ENCODE measurements around the gene RIPPLY3. TPM values are rescaled to one million over a fixed set of nuclear protein-coding genes. Genes with fewer than 3 reads are reported as not detected.

RIPPLY3 gene
- total and polyA plus RNA-seq, 4 donors, result 0.08 to 0.21 (median 0.13) TPM; not detected in 1

DNA sequence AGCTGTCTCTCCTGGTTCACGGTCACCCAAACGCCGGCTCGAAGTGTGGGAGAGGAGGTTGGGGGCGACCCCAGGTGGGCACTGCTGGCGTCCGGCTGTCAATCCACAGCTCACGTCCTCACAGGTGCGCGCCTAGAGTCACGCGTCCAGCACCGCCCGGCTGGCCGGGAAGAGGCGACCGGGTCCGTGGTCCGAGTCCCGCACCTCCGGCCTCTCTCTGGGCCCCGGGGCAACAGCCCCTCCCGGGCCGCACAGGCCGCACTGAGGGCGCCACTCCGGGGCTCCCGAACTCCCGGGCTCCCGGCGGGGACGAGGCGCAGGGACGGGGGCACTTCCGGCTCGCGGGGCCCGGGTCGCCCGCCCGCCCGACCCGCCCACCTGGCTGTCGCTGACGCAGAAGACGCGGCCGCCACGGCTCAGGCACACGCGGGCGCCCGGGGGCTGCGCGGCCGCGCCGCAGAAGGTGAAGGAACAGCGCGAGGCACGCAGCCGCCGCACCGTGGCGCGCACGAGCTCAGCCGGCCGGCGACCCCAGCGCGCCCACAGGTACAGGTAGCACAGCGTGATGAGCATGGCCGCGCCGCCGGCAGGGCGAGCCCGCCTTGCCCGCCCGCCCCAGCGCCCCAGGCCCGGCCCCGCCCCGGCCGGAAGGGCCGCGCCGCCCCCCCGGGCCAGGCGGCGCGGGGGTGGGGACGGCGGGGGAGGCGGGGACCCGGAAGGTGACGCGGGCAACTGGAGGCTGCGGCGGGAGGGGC lies 40.3 kb upstream of the RIPPLY3 start, which contains the start of gene HLCS (continued):
- no peak for TF ChIP-seq FOXA2 (IDR thresholded peaks at IDR 0.05)

DNA sequence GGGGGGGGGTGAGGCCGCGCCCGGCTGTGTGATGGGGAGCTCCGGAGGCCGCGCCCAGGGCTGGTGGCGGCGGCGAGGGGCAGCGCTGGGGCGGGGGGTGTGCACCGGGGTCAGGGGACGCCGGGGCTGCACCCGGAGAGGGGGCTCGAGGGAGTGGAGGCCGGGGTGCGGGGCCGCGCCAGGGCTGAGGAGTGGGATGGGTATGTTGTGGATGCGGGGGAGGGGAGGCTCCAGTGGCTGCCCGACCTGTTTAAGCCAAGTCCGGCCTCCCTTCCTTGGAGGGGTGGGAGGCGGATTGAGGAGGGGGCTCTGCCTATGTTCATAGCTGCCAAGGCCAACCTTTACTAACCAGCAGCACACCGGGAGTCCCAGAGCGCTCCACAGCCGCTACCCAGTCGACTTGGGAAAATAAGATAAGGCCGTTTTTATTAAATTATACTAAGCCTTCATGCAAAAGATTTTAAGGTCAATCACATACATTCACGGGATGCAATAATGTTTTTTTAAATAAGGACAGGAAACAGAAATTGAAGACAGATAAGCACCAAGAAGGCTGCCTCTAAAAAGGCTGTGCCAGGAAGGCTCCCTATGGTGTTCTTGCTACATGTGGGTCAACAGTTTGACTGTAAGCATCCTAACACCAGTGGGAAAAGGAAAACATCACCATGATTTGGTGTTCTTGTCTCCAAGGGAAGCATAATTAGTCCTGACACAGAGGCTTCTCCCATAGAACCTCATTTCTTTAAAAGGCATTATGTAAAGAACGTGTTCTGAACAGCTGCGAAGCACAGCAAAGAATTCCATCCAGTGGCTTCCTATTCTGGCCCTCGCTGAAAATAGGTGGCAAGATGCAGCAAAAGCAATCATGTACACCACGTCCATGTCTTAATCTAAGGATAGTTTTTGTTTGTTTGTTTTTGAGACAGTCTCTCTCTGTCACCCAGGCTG lies 39.4 kb upstream of the RIPPLY3 start:
- 19% methylated on average over 34 of the region's 34 CpGs for WGBS
- H3K27me3 ChIP-seq (ENCODE audit: control insufficient read depth in 4 of 4, insufficient read depth in 4 of 4, low read length in 3 of 4), result no peaks in the 10 kb centered on the region
- no peaks in the 10 kb centered on the region for H3K9me3 ChIP-seq (ENCODE audit: control insufficient read depth in 4 of 4, low read length in 3 of 4)
- H3K4me3 ChIP-seq (ENCODE audit: low read depth in 1 of 3, low read length in 3 of 3), result peak overlapping the region in 2 of 3 donors; percentile 50 to 73
- H3K36me3 ChIP-seq (ENCODE audit: control insufficient read depth in 4 of 4, insufficient read depth in 3 of 4, low read depth in 1 of 4, low read length in 3 of 4), result no peaks in the 10 kb centered on the region
- H3K9ac ChIP-seq (ENCODE audit: low read depth in 1 of 2, low read length in 2 of 2), result no peak overlapping the region
- DNase-seq (ENCODE audit: low spot score), result no peak
- TF ChIP-seq, protein P1, sequence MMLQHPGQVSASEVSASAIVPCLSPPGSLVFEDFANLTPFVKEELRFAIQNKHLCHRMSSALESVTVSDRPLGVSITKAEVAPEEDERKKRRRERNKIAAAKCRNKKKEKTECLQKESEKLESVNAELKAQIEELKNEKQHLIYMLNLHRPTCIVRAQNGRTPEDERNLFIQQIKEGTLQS (IDR thresholded peaks at IDR 0.05), result no peak
- TF ChIP-seq FOXA1 (IDR thresholded peaks at IDR 0.05), result no peak
- no peak for TF ChIP-seq YY1 (IDR thresholded peaks at IDR 0.05)
- no peak for TF ChIP-seq FOXA2 (IDR thresholded peaks at IDR 0.05)
- TF ChIP-seq, protein P2, sequence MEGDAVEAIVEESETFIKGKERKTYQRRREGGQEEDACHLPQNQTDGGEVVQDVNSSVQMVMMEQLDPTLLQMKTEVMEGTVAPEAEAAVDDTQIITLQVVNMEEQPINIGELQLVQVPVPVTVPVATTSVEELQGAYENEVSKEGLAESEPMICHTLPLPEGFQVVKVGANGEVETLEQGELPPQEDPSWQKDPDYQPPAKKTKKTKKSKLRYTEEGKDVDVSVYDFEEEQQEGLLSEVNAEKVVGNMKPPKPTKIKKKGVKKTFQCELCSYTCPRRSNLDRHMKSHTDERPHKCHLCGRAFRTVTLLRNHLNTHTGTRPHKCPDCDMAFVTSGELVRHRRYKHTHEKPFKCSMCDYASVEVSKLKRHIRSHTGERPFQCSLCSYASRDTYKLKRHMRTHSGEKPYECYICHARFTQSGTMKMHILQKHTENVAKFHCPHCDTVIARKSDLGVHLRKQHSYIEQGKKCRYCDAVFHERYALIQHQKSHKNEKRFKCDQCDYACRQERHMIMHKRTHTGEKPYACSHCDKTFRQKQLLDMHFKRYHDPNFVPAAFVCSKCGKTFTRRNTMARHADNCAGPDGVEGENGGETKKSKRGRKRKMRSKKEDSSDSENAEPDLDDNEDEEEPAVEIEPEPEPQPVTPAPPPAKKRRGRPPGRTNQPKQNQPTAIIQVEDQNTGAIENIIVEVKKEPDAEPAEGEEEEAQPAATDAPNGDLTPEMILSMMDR (IDR thresholded peaks at IDR 0.05; ENCODE audit: low read depth, low read length, missing input control), result no peak
- no peak for TF ChIP-seq EGR1 (IDR thresholded peaks at IDR 0.05; ENCODE audit: low read depth in 2 of 2)
- no peak for TF ChIP-seq HNF4A (conservative IDR thresholded peaks at IDR 0.05)
- no peak for TF ChIP-seq RAD21 (IDR thresholded peaks at IDR 0.05)
- no peak for TF ChIP-seq SP1 (IDR thresholded peaks at IDR 0.05)
- TF ChIP-seq RXRA (IDR thresholded peaks at IDR 0.05), result no peak
- TF ChIP-seq, protein P3, sequence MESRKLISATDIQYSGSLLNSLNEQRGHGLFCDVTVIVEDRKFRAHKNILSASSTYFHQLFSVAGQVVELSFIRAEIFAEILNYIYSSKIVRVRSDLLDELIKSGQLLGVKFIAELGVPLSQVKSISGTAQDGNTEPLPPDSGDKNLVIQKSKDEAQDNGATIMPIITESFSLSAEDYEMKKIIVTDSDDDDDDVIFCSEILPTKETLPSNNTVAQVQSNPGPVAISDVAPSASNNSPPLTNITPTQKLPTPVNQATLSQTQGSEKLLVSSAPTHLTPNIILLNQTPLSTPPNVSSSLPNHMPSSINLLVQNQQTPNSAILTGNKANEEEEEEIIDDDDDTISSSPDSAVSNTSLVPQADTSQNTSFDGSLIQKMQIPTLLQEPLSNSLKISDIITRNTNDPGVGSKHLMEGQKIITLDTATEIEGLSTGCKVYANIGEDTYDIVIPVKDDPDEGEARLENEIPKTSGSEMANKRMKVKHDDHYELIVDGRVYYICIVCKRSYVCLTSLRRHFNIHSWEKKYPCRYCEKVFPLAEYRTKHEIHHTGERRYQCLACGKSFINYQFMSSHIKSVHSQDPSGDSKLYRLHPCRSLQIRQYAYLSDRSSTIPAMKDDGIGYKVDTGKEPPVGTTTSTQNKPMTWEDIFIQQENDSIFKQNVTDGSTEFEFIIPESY (IDR thresholded peaks at IDR 0.05), result no peak
- no peak for TF ChIP-seq TAF1 (conservative IDR thresholded peaks at IDR 0.05)
- TF ChIP-seq, protein P4, sequence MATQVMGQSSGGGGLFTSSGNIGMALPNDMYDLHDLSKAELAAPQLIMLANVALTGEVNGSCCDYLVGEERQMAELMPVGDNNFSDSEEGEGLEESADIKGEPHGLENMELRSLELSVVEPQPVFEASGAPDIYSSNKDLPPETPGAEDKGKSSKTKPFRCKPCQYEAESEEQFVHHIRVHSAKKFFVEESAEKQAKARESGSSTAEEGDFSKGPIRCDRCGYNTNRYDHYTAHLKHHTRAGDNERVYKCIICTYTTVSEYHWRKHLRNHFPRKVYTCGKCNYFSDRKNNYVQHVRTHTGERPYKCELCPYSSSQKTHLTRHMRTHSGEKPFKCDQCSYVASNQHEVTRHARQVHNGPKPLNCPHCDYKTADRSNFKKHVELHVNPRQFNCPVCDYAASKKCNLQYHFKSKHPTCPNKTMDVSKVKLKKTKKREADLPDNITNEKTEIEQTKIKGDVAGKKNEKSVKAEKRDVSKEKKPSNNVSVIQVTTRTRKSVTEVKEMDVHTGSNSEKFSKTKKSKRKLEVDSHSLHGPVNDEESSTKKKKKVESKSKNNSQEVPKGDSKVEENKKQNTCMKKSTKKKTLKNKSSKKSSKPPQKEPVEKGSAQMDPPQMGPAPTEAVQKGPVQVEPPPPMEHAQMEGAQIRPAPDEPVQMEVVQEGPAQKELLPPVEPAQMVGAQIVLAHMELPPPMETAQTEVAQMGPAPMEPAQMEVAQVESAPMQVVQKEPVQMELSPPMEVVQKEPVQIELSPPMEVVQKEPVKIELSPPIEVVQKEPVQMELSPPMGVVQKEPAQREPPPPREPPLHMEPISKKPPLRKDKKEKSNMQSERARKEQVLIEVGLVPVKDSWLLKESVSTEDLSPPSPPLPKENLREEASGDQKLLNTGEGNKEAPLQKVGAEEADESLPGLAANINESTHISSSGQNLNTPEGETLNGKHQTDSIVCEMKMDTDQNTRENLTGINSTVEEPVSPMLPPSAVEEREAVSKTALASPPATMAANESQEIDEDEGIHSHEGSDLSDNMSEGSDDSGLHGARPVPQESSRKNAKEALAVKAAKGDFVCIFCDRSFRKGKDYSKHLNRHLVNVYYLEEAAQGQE (IDR thresholded peaks at IDR 0.05), result no peak
- TF ChIP-seq HNF4G (IDR thresholded peaks at IDR 0.05), result no peak
- TF ChIP-seq NR2F2 (IDR thresholded peaks at IDR 0.05), result no peak
- TF ChIP-seq, protein P5, sequence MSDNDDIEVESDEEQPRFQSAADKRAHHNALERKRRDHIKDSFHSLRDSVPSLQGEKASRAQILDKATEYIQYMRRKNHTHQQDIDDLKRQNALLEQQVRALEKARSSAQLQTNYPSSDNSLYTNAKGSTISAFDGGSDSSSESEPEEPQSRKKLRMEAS (IDR thresholded peaks at IDR 0.05), result no peak
- no peak for TF ChIP-seq GABPA (IDR thresholded peaks at IDR 0.05 in 1 of 2, conservative IDR thresholded peaks at IDR 0.05 in 1 of 2)
- TF ChIP-seq JUND (IDR thresholded peaks at IDR 0.05), result no peak
- peaks cover 0 to 15% (median 4%) of the 10 kb centered on the region in 4 donors for H3K4me1 ChIP-seq (ENCODE audit: control insufficient read depth in 4 of 4, insufficient read depth in 4 of 4, low read length in 3 of 4)
- H3K27ac ChIP-seq (ENCODE audit: low read depth in 1 of 2, low read length in 2 of 2), result peak overlapping the region; percentile 73 to 79
